H9 (cell line): ENCODE measurements around the gene CGAS. TPM values are rescaled to one million over a fixed set of nuclear protein-coding genes. Genes with fewer than 3 reads are reported as not detected.

Experiments used
- DNase-seq: peaks from one replicate; pipeline ENCODE4 v3.0.0-alpha.2; 2017
- H2AFZ ChIP-seq: one replicate; pipeline ENCODE4 v1.6.1; 2013; ENCODE audit warnings: mild to moderate bottlenecking, low read length, control low read depth, moderate library complexity
- H2AK5ac ChIP-seq: 2 replicates; pipeline ENCODE4 v1.6.1; 2013; ENCODE audit warnings: low read length, control low read depth, mixed read lengths; ENCODE audit not compliant: insufficient read length
- H2BK120ac ChIP-seq: one replicate; pipeline ENCODE4 v1.6.1; 2013; ENCODE audit warnings: low read depth, mild to moderate bottlenecking, low read length, control low read depth, inconsistent platforms; ENCODE audit not compliant: poor library complexity, severe bottlenecking
- H2BK12ac ChIP-seq: 2 replicates; pipeline ENCODE4 v1.6.1; 2013; ENCODE audit warnings: low read length, control low read depth, mixed read lengths, low read depth; ENCODE audit not compliant: insufficient read length
- H2BK15ac ChIP-seq: 2 replicates; pipeline ENCODE4 v1.6.1; 2013; ENCODE audit warnings: low read depth, low read length, control low read depth
- H2BK20ac ChIP-seq: one replicate; pipeline ENCODE4 v1.6.1; 2013; ENCODE audit warnings: low read depth, mild to moderate bottlenecking, low read length, control low read depth, inconsistent platforms; ENCODE audit not compliant: poor library complexity, severe bottlenecking
- H2BK5ac ChIP-seq: 2 replicates; pipeline ENCODE4 v1.6.1; 2013; ENCODE audit warnings: low read length, control low read depth, mixed read lengths; ENCODE audit not compliant: insufficient read length
- H3K14ac ChIP-seq: 2 replicates; pipeline ENCODE4 v1.6.1; 2013; ENCODE audit warnings: low read length, control low read depth; ENCODE audit not compliant: insufficient read depth
- H3K18ac ChIP-seq: 2 replicates; pipeline ENCODE4 v1.6.1; 2013; ENCODE audit warnings: low read depth, mild to moderate bottlenecking, mixed read lengths, low read length, control low read depth; ENCODE audit not compliant: insufficient read length
- H3K23ac ChIP-seq: 2 replicates; pipeline ENCODE4 v1.6.1; 2013; ENCODE audit warnings: low read length, control low read depth, mixed read lengths, low read depth; ENCODE audit not compliant: insufficient read length
- H3K23me2 ChIP-seq: 2 replicates; pipeline ENCODE4 v1.6.1; 2013; ENCODE audit warnings: low read depth, mild to moderate bottlenecking, mixed read lengths, low read length, control low read depth; ENCODE audit not compliant: insufficient read length, poor library complexity, severe bottlenecking
- H3K27ac ChIP-seq: 2 replicates; pipeline ENCODE4 v1.5.1; 2013; ENCODE audit warnings: low read length, control low read depth, mixed read lengths, low read depth; ENCODE audit not compliant: insufficient read length
- H3K27me3 ChIP-seq: 2 replicates; pipeline ENCODE4 v1.6.1; 2013; ENCODE audit warnings: low read length, control low read depth, inconsistent platforms; ENCODE audit not compliant: insufficient read depth
- H3K4ac ChIP-seq: 2 replicates; pipeline ENCODE4 v1.6.1; 2013; ENCODE audit warnings: low read depth, mild to moderate bottlenecking, control low read depth, inconsistent platforms, low read length, moderate library complexity
- H3K4me1 ChIP-seq: 2 replicates; pipeline ENCODE4 v1.6.1; 2013; ENCODE audit warnings: low read length, control low read depth, inconsistent platforms; ENCODE audit not compliant: insufficient read depth
- H3K4me2 ChIP-seq: 2 replicates; pipeline ENCODE4 v1.6.1; 2013; ENCODE audit warnings: low read length, control low read depth, mixed read lengths; ENCODE audit not compliant: insufficient read length, insufficient read depth
- H3K56ac ChIP-seq: 2 replicates; pipeline ENCODE4 v1.6.1; 2013; ENCODE audit warnings: low read depth, mild to moderate bottlenecking, mixed read lengths, low read length, control low read depth; ENCODE audit not compliant: insufficient read length
- H3K79me1 ChIP-seq: 2 replicates; pipeline ENCODE4 v1.6.1; 2013; ENCODE audit warnings: low read depth, mild to moderate bottlenecking, moderate library complexity, low read length, control low read depth, inconsistent platforms; ENCODE audit not compliant: insufficient read depth, poor library complexity, severe bottlenecking
- H3K79me2 ChIP-seq: 2 replicates; pipeline ENCODE4 v1.6.1; 2013; ENCODE audit warnings: low read length, control low read depth, inconsistent platforms; ENCODE audit not compliant: insufficient read depth
- H3K9ac ChIP-seq: 2 replicates; pipeline ENCODE4 v1.6.1; 2013; ENCODE audit warnings: low read length, control low read depth, mixed read lengths; ENCODE audit not compliant: insufficient read length; ENCODE audit errors: extremely low read depth
- H3K9me3 ChIP-seq: one replicate; pipeline ENCODE4 v1.6.1; 2013; ENCODE audit warnings: low read depth, low read length, inconsistent platforms; ENCODE audit not compliant: control insufficient read depth
- H3T11ph ChIP-seq: one replicate; pipeline ENCODE4 v1.6.1; 2013; ENCODE audit warnings: mild to moderate bottlenecking, low read length, control low read depth, inconsistent platforms
- H4K20me1 ChIP-seq: one replicate; pipeline ENCODE4 v1.6.1; 2013; ENCODE audit not compliant: control insufficient read depth, insufficient read length, insufficient read depth
- H4K5ac ChIP-seq: 2 replicates; pipeline ENCODE4 v1.6.1; 2013; ENCODE audit warnings: low read depth, mild to moderate bottlenecking, mixed read lengths, low read length, control low read depth; ENCODE audit not compliant: insufficient read length
- H4K8ac ChIP-seq: replicated peaks from 2 replicates; pipeline ENCODE4 v1.6.1; 2013; ENCODE audit warnings: low read length, control low read depth, mixed read lengths, low read depth; ENCODE audit not compliant: insufficient read length
- H4K91ac ChIP-seq: 2 replicates; pipeline ENCODE4 v1.6.1; 2013; ENCODE audit warnings: low read depth, mild to moderate bottlenecking, moderate library complexity, mixed read lengths, low read length, control low read depth; ENCODE audit not compliant: insufficient read length
- H3K27ac Mint-ChIP-seq, 3 experiments: 2 replicates in 2 of 3; 3 replicates in 1 of 3; pipeline ENCODE4 v1.8.0; 2020 to 2021; ENCODE audit warnings: mixed read lengths in 3 of 3, mild to moderate bottlenecking in 1 of 3, moderate library complexity in 1 of 3
- H3K27me3 Mint-ChIP-seq: 2 replicates; pipeline ENCODE4 v1.8.0; 2021; ENCODE audit warnings: low read depth, mild to moderate bottlenecking, moderate library complexity, mixed read lengths
- H3K36me3 Mint-ChIP-seq, 3 experiments: 2 replicates in 2 of 3; 3 replicates in 1 of 3; pipeline ENCODE4 v1.8.0; 2020 to 2021; ENCODE audit warnings: low read depth in 3 of 3, mixed read lengths in 3 of 3; ENCODE audit not compliant: insufficient read depth in 1 of 3
- H3K4me1 Mint-ChIP-seq, 2 experiments: 2 replicates each; pipeline ENCODE4 v1.8.0; 2020; ENCODE audit warnings: mixed read lengths in 2 of 2
- H3K4me3 Mint-ChIP-seq, 2 experiments: 2 replicates in 1 of 2; 3 replicates in 1 of 2; pipeline ENCODE4 v1.8.0; 2020 to 2021; ENCODE audit warnings: mild to moderate bottlenecking in 2 of 2, mixed read lengths in 2 of 2, moderate library complexity in 1 of 2
- H3K9me3 Mint-ChIP-seq, 2 experiments: 2 replicates in 1 of 2; 3 replicates in 1 of 2; pipeline ENCODE4 v1.8.0; 2020; ENCODE audit warnings: mild to moderate bottlenecking in 2 of 2, mixed read lengths in 2 of 2, moderate library complexity in 1 of 2
- CTCF ChIP-seq: fragments of 200-600 bp; sonication (generic); conservative IDR thresholded peaks from 3 replicates; pipeline ENCODE4 v1.8.0; 2021; ENCODE audit warnings: antibody characterized with exemption, mild to moderate bottlenecking
- WGBS: extraction: QIAGEN DNeasy Blood & Tissue Kit; methylation state at CpG from one replicate; pipeline ENCODE4 v1.1.7; 2013; ENCODE audit warnings: missing lambda C conversion rate, low lambda C conversion rate, mixed read lengths; ENCODE audit not compliant: insufficient read length; ENCODE audit errors: extremely low coverage; 5-methylcytosine and 5-hydroxymethylcytosine counted together
- total RNA-seq: library from RNA; stranded (reverse); gene quantifications from 2 replicates; pipeline ENCODE4 v1.2.1, GENCODE V29; 2021

The CGAS gene
- total RNA-seq, 1 experiment from 2014 or later, result 1.7 TPM

- Histone ChIP-seq H3K23me2 (no peaks in the 10 kb centered on the region), H4K20me1 (no peaks in the 10 kb centered on the region), H3K4me1 (no peaks in the 10 kb centered on the region), H2AK5ac (no peak overlapping the region), H3K23ac (no peak overlapping the region), H2BK12ac (no peak overlapping the region), H3K79me1 (no peaks in the 10 kb centered on the region), H4K91ac (no peak overlapping the region), H3K14ac (no peak overlapping the region), H2BK15ac (no peak overlapping the region), H3K4ac (no peak overlapping the region), H3K27ac (no peak overlapping the region), H3K56ac (no peak overlapping the region), H4K5ac (no peak overlapping the region), H3K79me2 (no peaks in the 10 kb centered on the region), H2BK5ac (no peak overlapping the region), H3K9me3 (no peaks in the 10 kb centered on the region), H3K4me2 (no peak overlapping the region), H4K8ac (no peak overlapping the region), H2BK20ac (no peak overlapping the region), H3T11ph (no peak overlapping the region), H3K9ac (no peak overlapping the region), H3K18ac (no peak overlapping the region), H2BK120ac (no peak overlapping the region), H3K27me3 (no peaks in the 10 kb centered on the region), H2AFZ (no peak overlapping the region)
- Mint-ChIP-seq H3K36me3 (no peaks in the 10 kb centered on the region), H3K27me3 (no peaks in the 10 kb centered on the region), H3K4me1 (no peaks in the 10 kb centered on the region), H3K27ac (no peak overlapping the region), H3K4me3 (no peak overlapping the region), H3K9me3 (no peaks in the 10 kb centered on the region)
- 100% methylated on average over 1 of the region's 3 CpGs for WGBS
- no peak for TF ChIP-seq CTCF
- no peak for DNase-seq
Measured at GRCh38 chr6:73435236-73435635, 16.9 kb downstream of the CGAS start.
